Testis (tissue), 2 donors: ENCODE data around the gene TBX10.

Experiments
- POLR2A ChIP-seq: fragments of 450-650 bp; IDR thresholded peaks from one replicate; pipeline ENCODE4 v1.6.1; 2017; ENCODE audit warnings: antibody characterized with exemption, mild to moderate bottlenecking, moderate library complexity
- TF ChIP-seq, protein P1 (sequence below), 3 experiments: fragments of 450-650 bp in 2 of 3; fragments of 200-600 bp in 1 of 3; sonication (generic) in 1 of 3; IDR thresholded peaks; one replicate each; pipeline ENCODE4 v1.5.1; 2016 to 2019; ENCODE audit warnings: antibody characterized with exemption in 3 of 3, mild to moderate bottlenecking in 2 of 3, moderate library complexity in 1 of 3

GRCh38 chr11:67674442-67674871 is 34.9 kb upstream of the TBX10 start, which contains the start of gene ALDH3B2:
- no peak for TF ChIP-seq POLR2A
- TF ChIP-seq, protein P1, sequence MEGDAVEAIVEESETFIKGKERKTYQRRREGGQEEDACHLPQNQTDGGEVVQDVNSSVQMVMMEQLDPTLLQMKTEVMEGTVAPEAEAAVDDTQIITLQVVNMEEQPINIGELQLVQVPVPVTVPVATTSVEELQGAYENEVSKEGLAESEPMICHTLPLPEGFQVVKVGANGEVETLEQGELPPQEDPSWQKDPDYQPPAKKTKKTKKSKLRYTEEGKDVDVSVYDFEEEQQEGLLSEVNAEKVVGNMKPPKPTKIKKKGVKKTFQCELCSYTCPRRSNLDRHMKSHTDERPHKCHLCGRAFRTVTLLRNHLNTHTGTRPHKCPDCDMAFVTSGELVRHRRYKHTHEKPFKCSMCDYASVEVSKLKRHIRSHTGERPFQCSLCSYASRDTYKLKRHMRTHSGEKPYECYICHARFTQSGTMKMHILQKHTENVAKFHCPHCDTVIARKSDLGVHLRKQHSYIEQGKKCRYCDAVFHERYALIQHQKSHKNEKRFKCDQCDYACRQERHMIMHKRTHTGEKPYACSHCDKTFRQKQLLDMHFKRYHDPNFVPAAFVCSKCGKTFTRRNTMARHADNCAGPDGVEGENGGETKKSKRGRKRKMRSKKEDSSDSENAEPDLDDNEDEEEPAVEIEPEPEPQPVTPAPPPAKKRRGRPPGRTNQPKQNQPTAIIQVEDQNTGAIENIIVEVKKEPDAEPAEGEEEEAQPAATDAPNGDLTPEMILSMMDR (IDR thresholded peaks at IDR 0.05), result no peak
